DND-41 (cell line): ENCODE measurements around the gene CYB561.

Experiments
- ATAC-seq: fragments of 200-7000 bp; cut with Tn5 transposase; 3 replicates; pipeline ENCODE4 v1.9.1; 2021; ENCODE audit warnings: low read depth; ENCODE audit not compliant: insufficient read depth
- DNase-seq: peaks from one replicate; pipeline ENCODE4 v3.0.0-alpha.2; 2020
- H2AFZ ChIP-seq: 2 replicates; pipeline ENCODE4 v1.6.0; 2012; ENCODE audit warnings: low read depth, low read length
- H3K27ac ChIP-seq: 2 replicates; pipeline ENCODE4 v1.5.1; 2012; ENCODE audit warnings: low read length, inconsistent platforms
- H3K27me3 ChIP-seq: fragments of 200-600 bp; sonication (generic); 2 replicates; pipeline ENCODE4 v1.6.0; 2012; ENCODE audit warnings: low read length, mild to moderate bottlenecking, inconsistent platforms; ENCODE audit not compliant: insufficient read depth, poor library complexity
- H3K36me3 ChIP-seq: 2 replicates; pipeline ENCODE4 v1.5.1; 2012; ENCODE audit warnings: low read length, inconsistent platforms; ENCODE audit not compliant: insufficient read depth
- H3K4me1 ChIP-seq: 2 replicates; pipeline ENCODE4 v1.5.1; 2012; ENCODE audit warnings: mild to moderate bottlenecking, low read length; ENCODE audit not compliant: insufficient read depth
- H3K4me2 ChIP-seq: 2 replicates; pipeline ENCODE4 v1.6.0; 2012; ENCODE audit warnings: mild to moderate bottlenecking, moderate library complexity, low read length, inconsistent platforms; ENCODE audit not compliant: insufficient read depth
- H3K4me3 ChIP-seq, 2 experiments: fragments of 200-600 bp in 1 of 2; shearing (Covaris generic) in 1 of 2; 2 replicates each; pipeline ENCODE4 v1.5.1; 2012 to 2016; ENCODE audit warnings: inconsistent platforms in 2 of 2, low read length in 2 of 2, mild to moderate bottlenecking in 2 of 2, low read depth in 1 of 2, moderate library complexity in 1 of 2
- H3K79me2 ChIP-seq: 2 replicates; pipeline ENCODE4 v1.6.0; 2012; ENCODE audit warnings: low read length, inconsistent platforms; ENCODE audit not compliant: insufficient read depth
- H3K9ac ChIP-seq: 2 replicates; pipeline ENCODE4 v1.6.0; 2012; ENCODE audit warnings: low read depth, mild to moderate bottlenecking, inconsistent platforms, low read length, moderate library complexity
- H3K9me3 ChIP-seq: 2 replicates; pipeline ENCODE4 v1.5.1; 2012; ENCODE audit warnings: low read length, moderate library complexity, mild to moderate bottlenecking, inconsistent platforms; ENCODE audit not compliant: insufficient read depth, severe bottlenecking
- H4K20me1 ChIP-seq: 2 replicates; pipeline ENCODE4 v1.6.0; 2012; ENCODE audit warnings: low read length; ENCODE audit not compliant: insufficient read depth
- CTCF ChIP-seq: IDR thresholded peaks from 2 replicates; pipeline ENCODE4 v1.5.1; 2012; ENCODE audit warnings: borderline replicate concordance, low read length, moderate library complexity, mild to moderate bottlenecking; ENCODE audit not compliant: poor library complexity, severe bottlenecking; ENCODE audit errors: extremely low read depth
- EZH2 ChIP-seq: IDR thresholded peaks from 3 replicates; pipeline ENCODE4 v1.6.1; 2012; ENCODE audit warnings: borderline replicate concordance, low read depth, mild to moderate bottlenecking, moderate library complexity, low read length, inconsistent platforms; ENCODE audit not compliant: severe bottlenecking

Gene CYB561

GRCh38 chr17:63390090-63390489 lies 56.0 kb downstream of the CYB561 start:
- no peaks in the 10 kb centered on the region for H3K27me3 ChIP-seq
- no peak overlapping the region for H3K27ac ChIP-seq
- H3K4me2 ChIP-seq: no peak overlapping the region
- H3K4me3 ChIP-seq: no peak overlapping the region
- ATAC-seq: no peak
- H3K9ac ChIP-seq: no peak overlapping the region
- H3K4me1 ChIP-seq: no peaks in the 10 kb centered on the region
- no peak for TF ChIP-seq EZH2
- no peak for TF ChIP-seq CTCF
- no peak overlapping the region for H2AFZ ChIP-seq
- no peaks in the 10 kb centered on the region for H3K79me2 ChIP-seq
- H3K36me3 ChIP-seq: peaks cover 3% of the 10 kb centered on the region; the same call in 1 of the 2 replicates
- H3K9me3 ChIP-seq: no peaks in the 10 kb centered on the region
- H4K20me1 ChIP-seq: no peaks in the 10 kb centered on the region
- no peak for DNase-seq

- Histone ChIP-seq H3K9ac (no peak overlapping the region), H3K27ac (no peak overlapping the region), H3K27me3 (no peaks in the 10 kb centered on the region), H3K4me1 (no peaks in the 10 kb centered on the region), H3K4me3 (no peak overlapping the region), H4K20me1 (no peaks in the 10 kb centered on the region), H3K9me3 (no peaks in the 10 kb centered on the region), H3K4me2 (no peak overlapping the region), H3K36me3 (peaks cover 3% of the 10 kb centered on the region; the same call in 1 of the 2 replicates), H2AFZ (no peak overlapping the region), H3K79me2 (no peaks in the 10 kb centered on the region)
- ATAC-seq (no peak), DNase-seq (no peak)
- TF ChIP-seq CTCF: no peak
- TF ChIP-seq EZH2: no peak
These were observed 58.3 kb downstream of the CYB561 start for GRCh38 chr17:63387656-63388340.

GRCh38 chr17:63382826-63383225 lies 63.3 kb downstream of the CYB561 start:
- H3K4me3 ChIP-seq: no peak overlapping the region
- H3K4me1 ChIP-seq: no peaks in the 10 kb centered on the region
- H4K20me1 ChIP-seq: no peaks in the 10 kb centered on the region
- H2AFZ ChIP-seq: no peak overlapping the region
- no peak overlapping the region for H3K4me2 ChIP-seq
- no peak for TF ChIP-seq CTCF
- TF ChIP-seq EZH2: no peak
- no peaks in the 10 kb centered on the region for H3K79me2 ChIP-seq
- no peak overlapping the region for H3K27ac ChIP-seq
- no peak overlapping the region for H3K9ac ChIP-seq
- no peaks in the 10 kb centered on the region for H3K9me3 ChIP-seq
- H3K27me3 ChIP-seq: no peaks in the 10 kb centered on the region
- ATAC-seq: no peak
- H3K36me3 ChIP-seq: no peaks in the 10 kb centered on the region; the same call in 1 of the 2 replicates
- no peak for DNase-seq
